Caco-2 (cell line): Measurements from ENCODE around the gene PANX1. TPM values are rescaled to one million over a fixed set of nuclear protein-coding genes. Genes with fewer than 3 reads are reported as not detected.
"Not testable (repeated sequence)": the region's sequence is repeated elsewhere in the genome, so short reads cannot be mapped to it uniquely, and the experiment has no call there.

Experiments
- BruUV-seq: library from RNA; stranded (reverse); fragments of 400-500 nt; replicated peaks from 2 replicates; lab custom pipeline; 2021; lab: Mats Ljungman, UMichigan
- CTCF ChIA-PET: fragments of 300-600 bp; sonication (Branson Sonifier 250); formaldehyde crosslinking; loops from one replicate; lab custom pipeline; 2022; ENCODE audit warnings: antibody characterized with exemption; lab: Charles Lee
- POLR2A ChIA-PET: fragments of 300-600 bp; sonication (Branson Sonifier 250); formaldehyde crosslinking; loops from one replicate; lab custom pipeline; 2022; ENCODE audit warnings: antibody characterized with exemption; lab: Charles Lee
- DNase-seq, 2 experiments: peaks; one replicate each; pipeline versions ENCODE4 v3.0.0 to v3.0.0-alpha.2; 2020 to 2022
- H3K27me3 ChIP-seq: replicated peaks from 2 replicates; pipeline ENCODE4 v1.6.0; 2011; ENCODE audit warnings: low read length; ENCODE audit not compliant: control insufficient read depth, insufficient read depth
- H3K36me3 ChIP-seq: 2 replicates; pipeline ENCODE4 v1.5.1; 2011; ENCODE audit warnings: low read length; ENCODE audit not compliant: control insufficient read depth, insufficient read depth
- H3K4me1 ChIP-seq: fragments of 250-450 bp; sonication (Bioruptor Pico); 2 replicates; pipeline ENCODE4 v1.5.1; 2020; ENCODE audit warnings: mild to moderate bottlenecking
- H3K4me3 ChIP-seq: 2 replicates; pipeline ENCODE4 v1.5.1; 2011; ENCODE audit warnings: low read depth, mild to moderate bottlenecking, control low read depth, low read length
- H3K9me3 ChIP-seq: fragments of 250-450 bp; sonication (Bioruptor Pico); 2 replicates; pipeline ENCODE4 v1.5.1; 2020; ENCODE audit warnings: mild to moderate bottlenecking, moderate library complexity
- H3K27ac Mint-ChIP-seq: one replicate; pipeline ENCODE4 v1.8.0; 2022; ENCODE audit warnings: mixed read lengths; ENCODE audit not compliant: unreplicated experiment
- H3K27me3 Mint-ChIP-seq: one replicate; pipeline ENCODE4 v1.8.0; 2022; ENCODE audit warnings: mixed read lengths; ENCODE audit not compliant: insufficient read depth, unreplicated experiment
- H3K36me3 Mint-ChIP-seq: one replicate; pipeline ENCODE4 v1.8.0; 2022; ENCODE audit warnings: mild to moderate bottlenecking, mixed read lengths; ENCODE audit not compliant: insufficient read depth, unreplicated experiment
- H3K4me1 Mint-ChIP-seq: one replicate; pipeline ENCODE4 v1.8.0; 2022; ENCODE audit warnings: low read depth, mixed read lengths; ENCODE audit not compliant: unreplicated experiment
- H3K4me3 Mint-ChIP-seq: one replicate; pipeline ENCODE4 v1.8.0; 2022; ENCODE audit warnings: mild to moderate bottlenecking, moderate library complexity, mixed read lengths; ENCODE audit not compliant: unreplicated experiment
- H3K9me3 Mint-ChIP-seq: one replicate; pipeline ENCODE4 v1.8.0; 2022; ENCODE audit warnings: mixed read lengths; ENCODE audit not compliant: unreplicated experiment
- CTCF ChIP-seq, 2 experiments: fragments of 200-600 bp in 1 of 2; IDR thresholded peaks; 1 replicate in 1 of 2; 2 replicates in 1 of 2; pipeline versions ENCODE4 v1.5.1 to v1.8.0; 2011 to 2022; ENCODE audit warnings: antibody characterized with exemption in 1 of 2, control low read depth in 1 of 2, inconsistent platforms in 1 of 2, low read depth in 1 of 2, low read length in 1 of 2, mild to moderate bottlenecking in 1 of 2, moderate library complexity in 1 of 2; ENCODE audit not compliant: insufficient read depth in 1 of 2, severe bottlenecking in 1 of 2, unreplicated experiment in 1 of 2
- intact Hi-C: fragments of 100-400 bp; cut with micrococcal nuclease; formaldehyde crosslinking; loops from one replicate; pipeline ENCODE4 v1.10.0; 2022; ENCODE audit not compliant: unreplicated experiment
- total RNA-seq: library from RNA; stranded (reverse); gene quantifications from 2 replicates; pipeline ENCODE4 v1.2.3, GENCODE V29; 2022

Gene PANX1
- total RNA-seq, 1 experiment from 2014 or later: 33.1 TPM

DNA sequence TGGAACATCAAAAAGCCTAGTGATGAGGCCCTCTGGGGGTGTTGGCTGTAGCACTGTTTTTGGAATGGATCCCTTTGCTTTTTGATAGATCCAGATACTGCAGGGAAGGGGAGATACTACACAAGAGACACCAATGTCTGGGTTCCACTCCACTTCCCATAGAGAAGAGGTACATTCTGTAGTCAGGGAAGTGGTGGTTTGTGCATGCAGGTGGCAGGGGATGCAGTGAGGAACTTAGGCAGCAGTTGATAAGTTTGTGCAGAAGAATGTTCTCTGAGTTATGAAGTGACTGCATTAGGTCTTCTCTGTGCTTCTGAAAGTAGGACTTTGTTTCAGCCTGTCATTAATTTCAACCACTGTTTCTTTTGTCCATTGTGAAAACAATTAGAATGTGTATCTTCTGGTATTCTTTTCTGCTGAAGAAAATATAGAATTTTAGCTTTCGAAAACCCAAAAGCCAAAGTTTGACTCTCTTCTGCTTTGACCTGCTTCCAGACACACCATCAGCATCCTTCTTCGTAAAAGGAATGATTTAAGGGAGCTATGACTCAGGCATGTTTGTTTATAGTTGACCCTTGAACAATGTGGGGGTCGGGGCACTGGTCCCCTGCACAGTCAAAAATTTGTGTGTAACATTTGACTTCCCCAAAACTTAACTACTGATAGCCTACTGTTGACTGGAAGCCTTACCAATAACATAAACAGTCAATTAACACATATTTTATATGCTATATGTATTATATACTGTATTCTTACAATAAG is 25.6 kb downstream of the PANX1 start:
- Mint-ChIP-seq H3K4me3 (peak overlapping the region; percentile 12), H3K27me3 (no peaks in the 10 kb centered on the region), H3K9me3 (no peaks in the 10 kb centered on the region), H3K36me3 (no peaks in the 10 kb centered on the region), H3K27ac (peak overlapping the region; percentile 34), H3K4me1 (peaks cover 38% of the 10 kb centered on the region)
- H3K36me3 ChIP-seq: peaks cover 2% of the 10 kb centered on the region; the same call in 1 of the 2 replicates
- no peak overlapping the region for H3K4me3 ChIP-seq
- intact Hi-C loops: no loop called here
- no peaks in the 10 kb centered on the region for H3K27me3 ChIP-seq
- no peak for DNase-seq
- no peaks in the 10 kb centered on the region for H3K9me3 ChIP-seq
- ChIA-PET POLR2A (interaction anchor here (2.1 kb wide), 1 partner anchor 25 kb away, joined by 21 read pairs; the partner anchor contains the start of gene PANX1), CTCF (interaction anchor here (1.6 to 2.6 kb wide), 2 partner anchors 25 to 259 kb away, joined by 4 to 12 read pairs; no protein-coding TSS in a partner anchor)
- no peak for TF ChIP-seq CTCF (IDR thresholded peaks at IDR 0.05; ENCODE audit: insufficient read depth in 1 of 2, low read depth in 1 of 2, low read length in 1 of 2, severe bottlenecking in 1 of 2, unreplicated experiment in 1 of 2)
- BruUV-seq: no TSS peak
- peaks cover 46% of the 10 kb centered on the region for H3K4me1 ChIP-seq

DNA sequence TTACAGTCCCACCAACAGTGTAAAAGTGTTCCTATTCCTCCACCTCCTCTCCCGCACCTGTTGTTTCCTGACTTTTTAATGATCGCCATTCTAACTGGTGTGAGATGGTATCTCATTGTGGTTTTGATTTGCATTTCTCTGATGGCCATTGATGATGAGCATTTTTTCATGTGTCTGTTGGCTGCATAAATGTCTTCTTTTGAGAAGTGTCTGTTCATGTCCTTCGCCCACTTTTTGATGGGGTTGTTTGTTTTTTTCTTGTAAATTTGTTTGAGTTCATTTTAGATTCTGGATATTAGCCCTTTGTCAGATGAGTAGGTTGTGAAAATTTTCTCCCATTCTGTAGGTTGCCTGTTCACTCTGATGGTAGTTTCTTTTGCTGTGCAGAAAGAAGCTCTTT is 28.7 kb downstream of the PANX1 start:
- H3K27me3 ChIP-seq, POLR2A ChIA-PET, H3K36me3 ChIP-seq, intact Hi-C loops, DNase-seq, H3K9me3 ChIP-seq, H3K27me3 Mint-ChIP-seq, H3K9me3 Mint-ChIP-seq, H3K4me3 ChIP-seq, BruUV-seq, H3K36me3 Mint-ChIP-seq, H3K27ac Mint-ChIP-seq, CTCF ChIA-PET, H3K4me3 Mint-ChIP-seq: not testable (repeated sequence)
- H3K4me1 Mint-ChIP-seq: peaks cover 26% of the 10 kb centered on the region
- peaks cover 26% of the 10 kb centered on the region for H3K4me1 ChIP-seq

GRCh38 chr11:94168882-94169281 is 40.2 kb downstream of the PANX1 start:
- no peak for TF ChIP-seq CTCF (IDR thresholded peaks at IDR 0.05; ENCODE audit: insufficient read depth in 1 of 2, low read depth in 1 of 2, low read length in 1 of 2, severe bottlenecking in 1 of 2, unreplicated experiment in 1 of 2)
- BruUV-seq: no TSS peak
- peaks cover 16% of the 10 kb centered on the region for H3K36me3 Mint-ChIP-seq

More at GRCh38 chr11:94168882-94169281, 40.2 kb downstream of the PANX1 start:
- no peak overlapping the region for H3K4me3 Mint-ChIP-seq
- no peak overlapping the region for H3K27ac Mint-ChIP-seq
- H3K9me3 ChIP-seq: no peaks in the 10 kb centered on the region
- no peaks in the 10 kb centered on the region for H3K4me1 ChIP-seq
- H3K27me3 ChIP-seq: no peaks in the 10 kb centered on the region
- intact Hi-C loops: no loop called here
- DNase-seq: no peak
- H3K4me1 Mint-ChIP-seq: peaks cover 6% of the 10 kb centered on the region
- H3K27me3 Mint-ChIP-seq: no peaks in the 10 kb centered on the region
- H3K36me3 ChIP-seq: no peaks in the 10 kb centered on the region
- no peaks in the 10 kb centered on the region for H3K9me3 Mint-ChIP-seq
- ChIA-PET POLR2A (no interaction called here), CTCF (interaction anchor here (0.7 kb wide), 1 partner anchor 14 kb away, joined by 3 read pairs; no protein-coding TSS in a partner anchor)
- H3K4me3 ChIP-seq: no peak overlapping the region
